GM18870 (cell line): ENCODE data around the gene VWC2L.

Source experiments
- ATAC-seq: cut with Tn5 transposase; IDR thresholded peaks from one replicate; pipeline ENCODE4 v1.9.1; 2021; ENCODE audit warnings: moderate library complexity; ENCODE audit not compliant: unreplicated experiment

The VWC2L gene

GRCh38 chr2:214410918-214411554, at the start of gene VWC2L:
Gene VWC2L (plus strand): TSS chr2:214411054. CDS start chr2:214414194, 3,140 bp downstream.
- peak; percentile 60 for ATAC-seq

- ATAC-seq = no peak
Observed at GRCh38 chr2:214361116-214361515, 49.7 kb upstream of the VWC2L start.

GRCh38 chr2:214365549-214365948, 45.3 kb upstream of the VWC2L start:
- no peak for ATAC-seq

GRCh38 chr2:214367171-214367570, 43.7 kb upstream of the VWC2L start:
- ATAC-seq = no peak

DNA sequence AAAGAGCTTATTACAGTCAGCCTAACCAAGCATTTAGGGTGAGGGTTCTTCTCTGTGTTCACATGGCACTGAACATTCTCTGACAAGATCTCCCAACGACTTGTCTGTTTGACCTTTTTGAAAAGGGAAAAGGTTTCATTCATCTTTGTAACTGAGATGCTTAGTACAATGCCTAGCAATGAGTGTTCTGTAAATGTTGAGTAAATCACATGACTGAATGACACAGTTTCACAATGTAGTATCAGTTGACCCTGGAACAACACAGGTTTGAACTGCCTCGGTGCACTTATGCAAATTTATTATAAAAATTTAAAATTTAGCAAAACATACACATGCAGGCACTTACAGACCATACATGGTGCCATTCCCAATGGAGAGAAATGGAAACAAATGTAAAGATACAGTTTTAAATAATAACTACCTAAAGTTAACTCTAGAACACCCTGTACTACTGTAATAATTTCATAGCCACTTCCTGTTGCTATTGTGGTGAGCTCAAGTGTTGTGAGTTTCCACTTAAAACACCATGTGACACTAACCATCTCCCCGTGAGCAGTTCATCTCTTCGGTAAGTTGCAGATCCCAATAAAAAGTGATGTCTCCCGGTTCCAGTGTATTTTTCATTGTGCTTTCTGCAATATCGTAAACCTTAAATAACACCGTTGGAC, 34.1 kb upstream of the VWC2L start:
- ATAC-seq = no peak

DNA sequence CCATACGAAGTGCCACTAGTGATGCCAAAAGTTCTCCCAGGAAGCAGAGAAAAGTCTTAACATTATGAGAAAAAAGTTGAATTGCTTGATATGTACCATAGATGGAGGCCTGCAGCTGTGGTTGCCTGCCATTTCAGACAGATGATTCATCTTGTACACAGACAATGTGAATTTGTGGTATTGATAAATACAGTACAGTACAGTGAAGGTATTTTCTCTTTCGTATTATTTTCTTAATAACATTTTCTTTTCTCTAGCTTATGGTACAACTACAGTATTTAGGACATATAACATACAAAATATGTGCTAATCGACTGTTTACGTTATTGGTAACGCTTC, 33.6 kb upstream of the VWC2L start:
- no peak for ATAC-seq

DNA sequence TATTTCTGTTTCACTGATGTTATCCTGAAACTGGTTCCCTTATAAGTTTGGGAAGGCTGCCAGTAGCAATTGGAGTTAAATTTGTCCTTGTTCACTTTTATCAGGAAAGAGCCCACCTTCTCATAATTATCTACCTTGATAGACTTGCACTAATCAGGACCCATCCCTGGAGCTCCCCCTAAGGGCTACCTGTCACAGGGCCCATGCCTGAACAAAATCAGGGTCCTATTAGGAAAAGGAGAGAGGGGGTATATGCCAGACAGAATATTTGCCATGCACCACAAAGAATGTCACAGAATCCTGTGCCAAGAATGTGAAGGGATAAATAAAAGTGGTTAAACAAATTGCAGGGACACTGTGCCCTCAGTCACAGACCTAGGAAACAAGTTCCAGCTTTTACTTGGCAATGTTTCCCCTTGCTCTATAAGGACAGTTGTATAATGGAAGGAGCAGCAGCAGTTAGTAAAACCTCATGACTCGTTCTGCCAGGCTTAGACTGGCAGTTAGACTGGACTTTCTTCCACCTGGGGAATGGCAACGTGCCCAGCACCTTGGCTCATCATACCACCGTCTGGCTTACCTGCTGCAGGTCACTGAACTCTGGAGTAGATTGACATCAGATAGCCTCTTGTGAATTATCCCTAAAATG, 32.3 kb upstream of the VWC2L start:
- ATAC-seq = no peak

GRCh38 chr2:214379227-214379626, 31.6 kb upstream of the VWC2L start:
- no peak for ATAC-seq

DNA sequence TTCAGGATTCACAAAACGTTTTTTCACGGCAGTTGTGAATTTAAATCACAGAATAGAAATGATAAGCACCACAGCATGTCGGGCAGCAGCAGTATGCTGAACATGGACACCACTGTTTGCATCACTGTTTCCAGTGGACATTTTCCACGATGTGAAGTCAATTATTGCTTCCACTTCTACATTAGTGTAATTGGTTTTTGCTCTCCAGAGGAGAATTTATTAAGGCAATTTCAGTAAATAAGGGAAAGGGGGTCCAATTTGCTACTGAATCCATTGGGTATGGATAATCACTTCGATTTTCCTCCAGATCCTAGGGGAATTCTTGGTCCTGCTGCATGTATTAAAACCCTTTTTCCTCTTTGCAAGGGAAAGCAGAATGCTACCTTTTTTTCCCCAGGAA, 30.2 kb upstream of the VWC2L start:
- ATAC-seq = no peak

GRCh38 chr2:214382229-214382628, 28.6 kb upstream of the VWC2L start:
- no peak for ATAC-seq

GRCh38 chr2:214386720-214387119, 24.1 kb upstream of the VWC2L start:
- no peak for ATAC-seq

DNA sequence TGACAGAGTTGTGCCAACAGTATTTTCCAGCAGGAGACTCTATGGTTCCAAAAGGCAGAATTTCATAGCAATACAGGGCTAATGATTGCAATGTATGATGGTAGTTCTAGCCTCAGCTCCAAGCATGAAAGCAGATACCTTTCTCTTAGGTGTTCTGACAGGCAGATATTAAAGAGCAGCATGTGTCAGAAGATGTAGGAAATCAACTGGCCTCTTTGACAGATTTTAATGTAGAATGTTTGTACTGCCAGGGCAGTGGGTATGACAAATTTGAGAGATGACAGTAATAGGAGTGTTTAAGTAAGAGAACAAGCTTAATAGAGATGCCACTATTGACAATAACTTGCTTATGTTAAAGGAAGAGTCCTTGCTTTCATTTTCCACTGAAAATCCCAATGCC, 21.5 kb upstream of the VWC2L start:
- no peak for ATAC-seq

- ATAC-seq = no peak
Observed at GRCh38 chr2:214393796-214394195, 17.1 kb upstream of the VWC2L start.

GRCh38 chr2:214395040-214395439, 15.8 kb upstream of the VWC2L start:
- ATAC-seq = no peak

DNA sequence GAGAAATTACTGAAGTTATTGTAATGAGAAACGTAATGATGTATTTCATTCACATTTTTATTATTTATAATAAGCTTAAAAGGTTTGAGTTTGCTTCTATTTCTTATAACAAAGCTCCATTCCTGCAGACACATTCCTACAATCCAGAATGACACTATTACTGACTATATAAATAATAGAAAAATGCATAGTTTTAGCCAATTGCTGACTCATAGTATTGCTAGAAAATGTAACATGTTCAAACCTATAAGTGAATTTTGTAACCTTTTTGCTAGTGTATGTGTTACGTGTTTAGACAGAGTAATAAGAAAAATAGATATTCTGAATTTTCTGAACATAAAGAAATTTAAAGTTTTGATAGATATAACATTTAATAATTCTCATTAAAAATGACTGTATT, 9.3 kb upstream of the VWC2L start:
- no peak for ATAC-seq

GRCh38 chr2:214410128-214410775, 602 bp upstream of the VWC2L start:
- ATAC-seq = no peak

DNA sequence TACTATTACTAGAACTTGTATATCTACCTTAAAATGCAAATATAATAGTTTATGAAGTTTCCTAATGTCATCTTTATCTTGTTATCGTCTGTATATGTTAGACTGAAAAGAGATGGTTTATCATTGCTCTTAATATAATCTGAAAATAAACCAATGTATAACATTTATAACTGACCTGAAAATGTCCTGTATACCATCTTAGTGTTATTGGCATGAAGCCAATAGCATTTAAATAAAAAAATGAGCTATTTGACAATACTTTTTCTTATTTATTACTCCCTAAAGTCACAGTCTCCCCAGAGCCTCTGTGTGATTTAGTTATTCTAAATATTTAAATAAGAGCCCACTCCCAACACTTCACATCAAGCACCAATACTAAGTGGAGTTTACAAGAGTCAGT, 1.8 kb downstream of the VWC2L start:
- no peak for ATAC-seq

DNA sequence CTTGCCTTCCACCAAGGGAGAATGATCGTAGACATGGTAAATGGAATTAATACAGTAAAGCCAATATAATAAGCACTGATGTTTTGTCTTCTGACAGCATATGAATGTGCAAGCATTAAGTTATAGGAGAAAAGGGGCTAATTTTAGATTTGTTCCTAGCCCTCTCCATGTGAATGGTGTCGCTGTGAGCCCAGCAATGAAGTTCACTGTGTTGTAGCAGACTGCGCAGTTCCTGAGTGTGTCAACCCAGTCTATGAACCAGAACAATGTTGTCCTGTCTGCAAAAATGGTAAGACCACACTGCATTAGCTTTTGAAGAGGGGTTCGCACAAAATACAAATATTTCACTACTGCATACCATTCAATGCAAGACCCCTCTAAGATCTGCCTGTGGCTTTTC, 25.6 kb downstream of the VWC2L start:
- no peak for ATAC-seq

- ATAC-seq = no peak
Observed at GRCh38 chr2:214450118-214450894, 39.5 kb downstream of the VWC2L start.

- no peak for ATAC-seq
Observed at GRCh38 chr2:214451516-214452275, 40.8 kb downstream of the VWC2L start.
